HL-60 (cell line): ENCODE measurements around the gene LIG1.

Source experiments
- CTCF ChIP-seq: IDR thresholded peaks from one replicate; pipeline ENCODE4 v1.5.1; 2011; ENCODE audit warnings: low read length, control low read depth, inconsistent platforms; ENCODE audit not compliant: insufficient read depth
- POLR2AphosphoS5 ChIP-seq: IDR thresholded peaks from 2 replicates; pipeline ENCODE4 v1.6.1; 2012; ENCODE audit warnings: low read depth
- REST ChIP-seq: IDR thresholded peaks from 2 replicates; pipeline ENCODE4 v1.6.1; 2012; ENCODE audit warnings: low read depth; ENCODE audit not compliant: insufficient replicate concordance

- TF ChIP-seq REST (no peak), CTCF (no peak), POLR2AphosphoS5 (no peak)
Measured at GRCh38 chr19:48171710-48172109, 1.6 kb upstream of the LIG1 start.
